Karpas-422 (cell line): ENCODE results near the gene KCNJ11. TPM values are rescaled to one million over a fixed set of nuclear protein-coding genes. Genes with fewer than 3 reads are reported as not detected.

Experiments
- DNase-seq: peaks from one replicate; pipeline ENCODE4 v3.0.0-alpha.2; 2015
- H2AFZ ChIP-seq: fragments of 200-600 bp; sonication (generic); 2 replicates; pipeline ENCODE4 v1.6.1; 2014; ENCODE audit warnings: antibody characterized with exemption, low read length, mixed read lengths
- H3K27ac ChIP-seq: fragments of 200-600 bp; sonication (generic); 2 replicates; pipeline ENCODE4 v1.5.1; 2014; ENCODE audit warnings: mild to moderate bottlenecking, low read length, moderate library complexity
- H3K27me3 ChIP-seq: fragments of 200-600 bp; sonication (generic); 2 replicates; pipeline ENCODE4 v1.6.1; 2014; ENCODE audit warnings: low read length, mixed read lengths
- H3K36me3 ChIP-seq: fragments of 200-600 bp; sonication (generic); 2 replicates; pipeline ENCODE4 v1.6.1; 2014; ENCODE audit warnings: low read length, mixed read lengths; ENCODE audit not compliant: insufficient read depth
- H3K4me1 ChIP-seq: fragments of 200-600 bp; sonication (generic); 2 replicates; pipeline ENCODE4 v1.6.1; 2014; ENCODE audit warnings: mild to moderate bottlenecking, low read length, mixed read lengths
- H3K4me2 ChIP-seq: fragments of 200-600 bp; sonication (generic); 2 replicates; pipeline ENCODE4 v1.6.1; 2014; ENCODE audit warnings: low read length, low read depth, mild to moderate bottlenecking; ENCODE audit not compliant: poor library complexity, severe bottlenecking
- H3K4me3 ChIP-seq: fragments of 200-600 bp; sonication (generic); 2 replicates; pipeline ENCODE4 v1.5.1; 2014; ENCODE audit warnings: mild to moderate bottlenecking, antibody characterized with exemption, low read length, mixed read lengths
- H3K79me2 ChIP-seq: fragments of 200-600 bp; sonication (generic); 2 replicates; pipeline ENCODE4 v1.6.1; 2014; ENCODE audit warnings: mild to moderate bottlenecking, low read length, mixed read lengths
- H3K9ac ChIP-seq: fragments of 200-600 bp; sonication (generic); 2 replicates; pipeline ENCODE4 v1.6.0; 2014; ENCODE audit warnings: low read length
- H3K9me2 ChIP-seq: fragments of 200-600 bp; sonication (generic), shearing (Covaris generic); replicated peaks from 2 replicates; pipeline ENCODE4 v1.6.0; 2014; ENCODE audit warnings: mild to moderate bottlenecking, low read length, moderate library complexity; ENCODE audit not compliant: insufficient read depth
- H3K9me3 ChIP-seq: fragments of 300-700, 200-600 bp; sonication (generic); 2 replicates; pipeline ENCODE4 v1.6.1; 2014; ENCODE audit warnings: low read length, mixed read lengths
- H4K20me1 ChIP-seq: fragments of 200-600 bp; sonication (generic); 2 replicates; pipeline ENCODE4 v1.6.1; 2014; ENCODE audit warnings: mild to moderate bottlenecking, antibody characterized with exemption, low read length, low read depth; ENCODE audit not compliant: insufficient read depth
- total RNA-seq: library from RNA; depleted of rRNA; stranded (reverse); fragments of >200 nt; shearing (Covaris generic); gene quantifications from 2 replicates; pipeline ENCODE4 v1.2.3, GENCODE V29; 2014; ENCODE audit warnings: low replicate concordance

Gene KCNJ11
- total RNA-seq, 1 experiment from 2014 or later: 0.26 TPM

- no peak overlapping the region for H3K27ac ChIP-seq
- H3K9me3 ChIP-seq: no peaks in the 10 kb centered on the region
- H3K27me3 ChIP-seq: no peaks in the 10 kb centered on the region
- no peaks in the 10 kb centered on the region for H3K9me2 ChIP-seq
- no peak for DNase-seq
- no peak overlapping the region for H3K4me3 ChIP-seq
- no peaks in the 10 kb centered on the region for H3K36me3 ChIP-seq
- no peak overlapping the region for H2AFZ ChIP-seq
- H4K20me1 ChIP-seq: no peaks in the 10 kb centered on the region
- no peak overlapping the region for H3K9ac ChIP-seq
- no peaks in the 10 kb centered on the region for H3K79me2 ChIP-seq
- H3K4me1 ChIP-seq: peaks cover 5% of the 10 kb centered on the region
- no peak overlapping the region for H3K4me2 ChIP-seq
These were observed 25.2 kb upstream of the KCNJ11 start for GRCh38 chr11:17413414-17414316.

DNA sequence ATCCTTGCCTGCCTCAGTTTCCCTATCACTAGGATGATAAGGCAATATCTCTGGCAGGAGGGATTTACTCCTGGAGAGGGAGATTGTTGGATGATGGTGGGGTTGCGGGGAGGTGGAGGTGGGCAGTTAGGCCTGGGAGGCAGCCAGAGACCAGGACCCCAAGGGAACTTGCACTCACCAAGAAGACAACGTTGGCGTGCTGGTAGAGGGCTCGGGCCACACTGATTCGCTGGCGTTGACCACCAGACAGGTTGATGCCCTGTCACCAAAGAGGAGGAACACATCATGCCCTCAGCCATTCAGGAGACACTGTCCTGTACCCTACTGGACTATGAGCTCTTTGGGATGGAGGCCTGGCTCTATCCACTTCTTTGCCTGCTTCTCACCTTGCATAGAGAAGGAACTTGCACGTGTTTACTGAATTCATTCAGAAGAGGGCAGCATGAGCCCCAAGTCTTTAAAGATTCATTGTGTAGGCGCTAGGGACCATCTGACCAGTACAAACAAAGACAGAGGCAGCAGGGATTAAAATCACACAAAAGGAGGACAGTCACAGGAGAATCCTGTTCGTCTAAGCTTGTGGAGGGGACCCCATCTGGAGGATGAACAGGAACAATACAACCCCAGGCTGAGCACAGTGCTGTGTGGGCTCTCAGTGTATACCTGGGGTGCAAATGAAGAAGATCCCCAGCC is 24.2 kb upstream of the KCNJ11 start:
- Histone ChIP-seq H3K4me1 (peaks cover 5% of the 10 kb centered on the region), H3K36me3 (no peaks in the 10 kb centered on the region), H3K9me3 (no peaks in the 10 kb centered on the region), H3K9me2 (no peaks in the 10 kb centered on the region), H3K27ac (no peak overlapping the region), H3K9ac (no peak overlapping the region), H3K79me2 (no peaks in the 10 kb centered on the region), H3K4me3 (no peak overlapping the region), H2AFZ (no peak overlapping the region), H3K27me3 (no peaks in the 10 kb centered on the region), H4K20me1 (no peaks in the 10 kb centered on the region), H3K4me2 (no peak overlapping the region)
- DNase-seq: no peak

GRCh38 chr11:17411418-17411817 is 23.0 kb upstream of the KCNJ11 start:
- Histone ChIP-seq H3K4me2 (no peak overlapping the region), H3K36me3 (no peaks in the 10 kb centered on the region), H2AFZ (no peak overlapping the region), H4K20me1 (no peaks in the 10 kb centered on the region), H3K27me3 (no peaks in the 10 kb centered on the region), H3K27ac (no peak overlapping the region), H3K9me2 (no peaks in the 10 kb centered on the region), H3K9me3 (no peaks in the 10 kb centered on the region), H3K4me1 (peaks cover 5% of the 10 kb centered on the region), H3K9ac (no peak overlapping the region), H3K79me2 (no peaks in the 10 kb centered on the region), H3K4me3 (no peak overlapping the region)
- no peak for DNase-seq

DNA sequence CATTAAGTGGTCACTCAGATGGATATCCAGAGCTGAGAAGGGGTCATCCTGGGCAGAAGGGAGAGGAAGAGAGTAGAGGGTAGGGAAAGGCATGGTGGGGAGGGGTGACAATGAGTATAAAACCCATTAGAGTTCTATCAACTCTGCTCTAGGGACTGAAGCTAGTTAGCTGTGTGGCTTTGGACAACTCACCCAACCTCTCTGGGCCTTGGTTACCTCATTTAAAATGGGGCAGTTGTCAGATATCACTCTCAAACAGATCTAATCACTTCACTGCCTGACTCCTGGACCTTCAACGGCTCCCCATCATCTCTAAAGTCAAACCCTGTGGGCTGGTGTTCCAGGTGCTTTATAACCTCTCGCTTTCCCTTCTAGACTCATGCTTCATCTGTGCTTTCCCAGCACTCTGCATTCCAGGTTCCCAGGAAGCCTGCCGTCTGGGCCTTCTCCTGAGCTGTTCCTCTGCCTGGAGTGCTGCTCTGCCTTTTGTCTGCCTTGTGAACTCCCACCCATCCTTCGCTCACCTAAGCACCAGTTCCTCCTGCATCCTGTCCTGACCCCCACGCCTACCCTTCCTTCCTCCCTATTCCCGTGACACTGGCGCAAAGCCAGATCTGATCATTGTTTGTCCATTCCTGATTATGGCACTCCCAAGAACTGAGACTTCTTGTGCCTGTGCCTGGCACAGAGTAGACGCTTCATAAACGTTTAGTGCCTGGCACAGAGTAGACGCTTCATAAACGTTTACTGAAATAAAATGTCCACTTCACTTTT is 22.3 kb upstream of the KCNJ11 start:
- H3K9ac ChIP-seq: no peak overlapping the region
- no peak overlapping the region for H3K4me2 ChIP-seq
- no peak for DNase-seq
- H3K9me2 ChIP-seq: no peaks in the 10 kb centered on the region
- H3K79me2 ChIP-seq: no peaks in the 10 kb centered on the region
- H2AFZ ChIP-seq: no peak overlapping the region
- H3K27ac ChIP-seq: no peak overlapping the region
- H3K4me3 ChIP-seq: no peak overlapping the region
- H4K20me1 ChIP-seq: no peaks in the 10 kb centered on the region
- H3K27me3 ChIP-seq: no peaks in the 10 kb centered on the region
- H3K4me1 ChIP-seq: peaks cover 3% of the 10 kb centered on the region
- H3K9me3 ChIP-seq: no peaks in the 10 kb centered on the region
- H3K36me3 ChIP-seq: no peaks in the 10 kb centered on the region

DNA sequence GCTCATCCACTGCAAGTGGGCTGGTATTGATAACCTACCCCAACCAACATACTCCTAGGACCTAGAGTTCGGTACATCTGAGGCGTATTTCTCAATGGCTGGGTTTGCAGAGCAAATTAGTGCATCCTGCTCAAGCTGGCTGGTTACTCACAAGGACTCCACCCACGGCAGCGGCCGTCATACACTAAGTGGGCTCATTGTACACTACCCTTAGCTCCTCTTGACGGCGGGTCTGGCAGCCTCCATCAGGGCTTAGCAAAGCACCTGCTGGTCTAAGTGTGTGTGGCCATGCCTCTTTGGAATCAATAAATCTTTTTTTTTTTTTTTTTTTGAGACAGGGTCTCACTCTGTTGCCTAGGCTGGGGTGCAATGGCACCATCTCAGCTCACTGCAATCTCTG is 20.2 kb upstream of the KCNJ11 start:
- Histone ChIP-seq H3K4me1 (peaks cover 5% of the 10 kb centered on the region; the same call in 1 of the 2 replicates), H2AFZ (no peak overlapping the region), H3K4me2 (no peak overlapping the region), H3K27me3 (no peaks in the 10 kb centered on the region), H3K36me3 (no peaks in the 10 kb centered on the region), H3K9ac (no peak overlapping the region), H3K4me3 (no peak overlapping the region), H3K9me3 (no peaks in the 10 kb centered on the region), H3K79me2 (no peaks in the 10 kb centered on the region), H3K27ac (no peak overlapping the region), H3K9me2 (no peaks in the 10 kb centered on the region), H4K20me1 (no peaks in the 10 kb centered on the region)
- DNase-seq: no peak

GRCh38 chr11:17408026-17408425 is 19.6 kb upstream of the KCNJ11 start:
- Histone ChIP-seq H3K9ac (no peak overlapping the region), H3K4me2 (no peak overlapping the region), H3K9me3 (no peaks in the 10 kb centered on the region), H3K4me3 (no peak overlapping the region), H3K36me3 (no peaks in the 10 kb centered on the region), H3K9me2 (no peaks in the 10 kb centered on the region), H3K27me3 (no peaks in the 10 kb centered on the region), H3K4me1 (peaks cover 5% of the 10 kb centered on the region; the same call in 1 of the 2 replicates), H3K79me2 (no peaks in the 10 kb centered on the region), H4K20me1 (no peaks in the 10 kb centered on the region), H2AFZ (no peak overlapping the region), H3K27ac (no peak overlapping the region)
- no peak for DNase-seq

DNA sequence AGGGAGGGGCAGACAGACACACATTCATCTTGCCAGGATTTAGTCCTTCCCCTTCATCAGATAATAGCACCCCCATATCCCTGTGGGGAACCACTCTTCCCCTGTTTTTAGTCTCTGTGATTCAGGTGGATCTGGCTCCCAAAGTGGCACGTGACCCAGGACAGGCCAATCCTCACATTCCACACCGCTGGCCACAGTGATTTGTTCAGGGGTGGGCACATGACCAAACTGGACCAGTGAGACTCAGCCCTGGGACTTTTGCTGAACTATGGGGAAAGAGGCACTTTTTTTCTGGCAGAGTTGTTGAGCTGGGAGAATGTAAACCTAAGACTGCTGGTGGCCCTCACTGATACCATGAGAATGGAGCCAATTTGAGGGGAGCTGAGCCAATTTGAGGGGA is 19.1 kb upstream of the KCNJ11 start:
- H3K9me3 ChIP-seq: no peaks in the 10 kb centered on the region

DNA sequence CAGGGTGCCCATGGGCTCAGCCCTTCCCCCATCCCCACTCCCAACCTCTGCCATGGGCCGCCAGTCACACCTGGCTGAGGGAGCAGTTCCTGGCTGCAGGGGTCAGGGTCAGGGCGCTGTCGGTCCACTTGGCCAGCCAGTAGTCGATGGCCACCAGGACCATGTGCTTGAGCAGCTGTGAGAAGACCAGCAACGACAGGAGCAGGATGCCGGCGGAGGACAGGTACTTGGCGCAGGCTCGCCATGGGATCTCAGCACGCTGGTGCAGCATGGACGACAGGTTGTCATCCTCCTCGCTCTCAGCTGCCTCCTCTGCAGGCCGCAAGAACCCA is 18.3 kb upstream of the KCNJ11 start:
- Histone ChIP-seq H3K27ac (no peak overlapping the region), H3K79me2 (no peaks in the 10 kb centered on the region), H3K9me2 (no peaks in the 10 kb centered on the region), H3K4me1 (peaks cover 5% of the 10 kb centered on the region; the same call in 1 of the 2 replicates), H2AFZ (no peak overlapping the region), H3K27me3 (no peaks in the 10 kb centered on the region), H3K4me2 (no peak overlapping the region), H4K20me1 (no peaks in the 10 kb centered on the region), H3K9me3 (no peaks in the 10 kb centered on the region), H3K9ac (no peak overlapping the region), H3K36me3 (no peaks in the 10 kb centered on the region), H3K4me3 (no peak overlapping the region)
- no peak for DNase-seq

More for the DNA sequence above, 19.1 kb upstream of the KCNJ11 start:
- peak; percentile 49 for DNase-seq
- no peak overlapping the region for H3K4me2 ChIP-seq
- H3K9me2 ChIP-seq: no peaks in the 10 kb centered on the region
- no peak overlapping the region for H3K9ac ChIP-seq
- peaks cover 5% of the 10 kb centered on the region; the same call in 1 of the 2 replicates for H3K4me1 ChIP-seq
- no peak overlapping the region for H3K27ac ChIP-seq
- H3K36me3 ChIP-seq: no peaks in the 10 kb centered on the region
- H3K27me3 ChIP-seq: no peaks in the 10 kb centered on the region
- no peaks in the 10 kb centered on the region for H3K79me2 ChIP-seq
- H2AFZ ChIP-seq: no peak overlapping the region
- no peaks in the 10 kb centered on the region for H4K20me1 ChIP-seq
- no peak overlapping the region for H3K4me3 ChIP-seq
